Measurements from ENCODE around the gene UGT1A8. TPM values are rescaled to one million over a fixed set of nuclear protein-coding genes. Genes with fewer than 3 reads are reported as not detected.

UGT1A8 gene
- total RNA-seq, 1 experiment from 2014 or later: 0.17 TPM

DNA sequence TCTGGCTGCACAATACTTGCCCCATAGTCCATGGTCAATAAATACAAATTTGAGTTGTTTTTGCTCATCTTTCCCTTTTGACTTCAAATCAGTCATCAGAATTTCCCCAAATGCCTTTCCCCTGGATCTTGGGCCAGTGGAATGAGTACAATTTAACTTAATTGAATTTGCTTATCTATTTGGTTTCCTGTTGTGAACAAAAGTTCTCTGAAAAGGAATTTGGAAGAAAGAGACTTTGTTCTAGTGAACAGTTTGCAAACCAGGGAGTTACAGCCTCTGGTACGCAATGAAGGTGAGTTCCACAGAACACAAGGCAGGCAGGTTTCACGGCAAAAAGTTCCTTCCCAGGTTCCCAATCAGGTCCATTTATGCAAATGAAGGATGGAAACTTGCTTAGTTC, 141.4 kb downstream of the UGT1A8 start:
- intact Hi-C loops (cut with micrococcal nuclease; ENCODE audit: unreplicated experiment): no loop called here
- no peak overlapping the region for H2AFZ ChIP-seq
- no TSS peak for BruUV-seq (replicated peaks)
- POLR2A ChIA-PET (ENCODE audit: unreplicated experiment): no interaction called here
- no peaks in the 10 kb centered on the region for H3K9me3 ChIP-seq (ENCODE audit: insufficient read depth, low read depth)
- peaks cover 73% of the 10 kb centered on the region for H3F3A ChIP-seq (ENCODE audit: insufficient read depth, low read depth)
- H3K4me3 ChIP-seq: no peak overlapping the region
- no peaks in the 10 kb centered on the region for H3K27me3 ChIP-seq (ENCODE audit: insufficient read depth, low read depth)
- no peak for DNase-seq
- CTCF ChIA-PET: interaction anchor here (0.6 kb wide), 1 partner anchor 65 kb away, joined by 3 read pairs; no protein-coding TSS in a partner anchor
- peaks cover 60% of the 10 kb centered on the region for H4K20me1 ChIP-seq (ENCODE audit: insufficient read depth)
- no peak for TF ChIP-seq CTCF (conservative IDR thresholded peaks at IDR 0.05)
- TF ChIP-seq EZH2 (IDR thresholded peaks at IDR 0.05; ENCODE audit: low read depth): no peak
- H3K4me1 ChIP-seq (replicated peaks; ENCODE audit: insufficient read depth): peaks cover 11% of the 10 kb centered on the region; the same call in 1 of the 2 replicates
- no peak overlapping the region for H3K4me2 ChIP-seq
- H3K36me3 ChIP-seq (ENCODE audit: low read depth): peaks cover 69% of the 10 kb centered on the region
- H3K27ac ChIP-seq: no peak overlapping the region; the same call in 1 of the 2 replicates
- H3K79me2 ChIP-seq (ENCODE audit: low read depth): peaks cover 92% of the 10 kb centered on the region
- no peaks in the 10 kb centered on the region for H3K9me2 ChIP-seq (ENCODE audit: insufficient read depth)

DNA sequence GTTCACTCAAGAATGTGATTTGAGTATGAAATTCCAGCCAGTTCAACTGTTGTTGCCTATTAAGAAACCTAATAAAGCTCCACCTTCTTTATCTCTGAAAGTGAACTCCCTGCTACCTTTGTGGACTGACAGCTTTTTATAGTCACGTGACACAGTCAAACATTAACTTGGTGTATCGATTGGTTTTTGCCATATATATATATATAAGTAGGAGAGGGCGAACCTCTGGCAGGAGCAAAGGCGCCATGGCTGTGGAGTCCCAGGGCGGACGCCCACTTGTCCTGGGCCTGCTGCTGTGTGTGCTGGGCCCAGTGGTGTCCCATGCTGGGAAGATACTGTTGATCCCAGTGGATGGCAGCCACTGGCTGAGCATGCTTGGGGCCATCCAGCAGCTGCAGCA, 142.6 kb downstream of the UGT1A8 start, which contains the start of gene UGT1A1:
UGT1A1 (plus strand) TSS at position 228 of the 400 bp plus-strand sequence; CDS start at position 246, 18 bp downstream.
- no TSS peak for BruUV-seq (replicated peaks)
- Histone ChIP-seq H3F3A (ENCODE audit: insufficient read depth, low read depth) (peaks cover 74% of the 10 kb centered on the region), H2AFZ (no peak within 1 kb of the TSS), H3K4me2 (no peak within 1 kb of the TSS), H3K36me3 (ENCODE audit: low read depth) (peaks cover 60% of the 10 kb centered on the region), H3K27ac (0 out of 2 replicates have a peak within 1 kb of the TSS, but pooled peaks have one; percentile 10), H3K27me3 (ENCODE audit: insufficient read depth, low read depth) (no peaks in the 10 kb centered on the region), H3K79me2 (ENCODE audit: low read depth) (peaks cover 93% of the 10 kb centered on the region), H4K20me1 (ENCODE audit: insufficient read depth) (peaks cover 64% of the 10 kb centered on the region), H3K9me3 (ENCODE audit: insufficient read depth, low read depth) (no peaks in the 10 kb centered on the region), H3K4me3 (no peak within 1 kb of the TSS), H3K4me1 (replicated peaks; ENCODE audit: insufficient read depth) (peaks cover 11% of the 10 kb centered on the region; the same call in 1 of the 2 replicates), H3K9me2 (ENCODE audit: insufficient read depth) (no peaks in the 10 kb centered on the region)
- ChIA-PET CTCF (no interaction called here), POLR2A (ENCODE audit: unreplicated experiment) (no interaction called here)
- intact Hi-C loops (cut with micrococcal nuclease; ENCODE audit: unreplicated experiment): no loop called here
- TF ChIP-seq EZH2 (IDR thresholded peaks at IDR 0.05; ENCODE audit: low read depth): no peak
- no peak for TF ChIP-seq CTCF (conservative IDR thresholded peaks at IDR 0.05)
- DNase-seq: no peak

DNA sequence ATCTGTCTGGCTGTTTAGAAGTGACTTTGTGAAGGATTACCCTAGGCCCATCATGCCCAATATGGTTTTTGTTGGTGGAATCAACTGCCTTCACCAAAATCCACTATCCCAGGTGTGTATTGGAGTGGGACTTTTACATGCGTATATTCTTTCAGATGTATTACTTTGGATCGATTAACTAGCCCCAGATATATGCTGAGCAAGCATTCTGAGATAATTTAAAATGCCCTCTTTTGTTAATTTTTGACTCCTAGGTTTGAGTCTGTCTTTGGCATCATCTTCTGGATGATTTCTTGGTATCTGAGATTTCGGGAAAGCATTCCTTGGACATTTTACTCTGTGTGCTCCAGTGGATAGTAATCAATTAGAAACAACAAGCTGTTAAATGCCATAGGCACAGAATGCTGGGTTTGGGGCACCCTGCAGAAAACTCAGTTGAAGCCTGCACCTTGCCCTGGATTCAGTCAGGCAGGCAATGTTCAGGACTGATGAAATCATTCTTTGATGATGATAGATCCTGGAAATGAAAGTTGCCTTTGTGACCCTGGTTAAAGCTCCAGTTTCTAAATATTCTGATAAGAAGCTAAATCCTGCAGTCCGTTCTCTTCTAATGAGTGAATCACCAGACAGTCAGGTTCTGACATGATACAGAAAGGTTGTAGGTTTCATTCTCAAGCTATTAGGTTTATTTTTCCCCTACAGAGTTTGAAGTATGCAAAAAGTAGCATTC, 143.8 kb downstream of the UGT1A8 start:
- TF ChIP-seq CTCF (conservative IDR thresholded peaks at IDR 0.05): no peak
- no peak for TF ChIP-seq EZH2 (IDR thresholded peaks at IDR 0.05; ENCODE audit: low read depth)
- Histone ChIP-seq H3K79me2 (ENCODE audit: low read depth) (peaks cover 92% of the 10 kb centered on the region), H3K9me2 (ENCODE audit: insufficient read depth) (no peaks in the 10 kb centered on the region), H3F3A (ENCODE audit: insufficient read depth, low read depth) (peaks cover 77% of the 10 kb centered on the region), H4K20me1 (ENCODE audit: insufficient read depth) (peaks cover 73% of the 10 kb centered on the region), H3K4me2 (no peak overlapping the region), H3K9me3 (ENCODE audit: insufficient read depth, low read depth) (no peaks in the 10 kb centered on the region), H3K4me3 (no peak overlapping the region), H3K4me1 (replicated peaks; ENCODE audit: insufficient read depth) (peaks cover 11% of the 10 kb centered on the region; the same call in 1 of the 2 replicates), H2AFZ (no peak overlapping the region), H3K36me3 (ENCODE audit: low read depth) (peaks cover 56% of the 10 kb centered on the region), H3K27me3 (ENCODE audit: insufficient read depth, low read depth) (no peaks in the 10 kb centered on the region), H3K27ac (0 out of 2 replicates have a peak overlapping the region, but pooled peaks have one; percentile 10)
- POLR2A ChIA-PET (ENCODE audit: unreplicated experiment): interaction anchor here (0.9 kb wide), 1 partner anchor 10 kb away, joined by 7 read pairs; no protein-coding TSS in a partner anchor
- DNase-seq: no peak
- CTCF ChIA-PET: no interaction called here
- intact Hi-C loops (cut with micrococcal nuclease; ENCODE audit: unreplicated experiment): no loop called here
- BruUV-seq (replicated peaks): TSS peak; percentile 1
